HepG2 (cell line): Measurements from ENCODE around the gene BANP. TPM values are rescaled to one million over a fixed set of nuclear protein-coding genes. Genes with fewer than 3 reads are reported as not detected.

ENCODE experiments used
- ATF7 ChIP-seq, 2 experiments: fragments of 450-650 bp in 1 of 2; sonication (generic) in 1 of 2; formaldehyde crosslinking in 1 of 2; IDR thresholded peaks; 2 replicates each; pipeline versions ENCODE4 v1.4.0 to v1.6.1; 2016 to 2020; ENCODE audit warnings: antibody characterized with exemption in 1 of 2, mild to moderate bottlenecking in 1 of 2, missing genetic modification reagents in 1 of 2
- CEBPG ChIP-seq: IDR thresholded peaks from 2 replicates; pipeline ENCODE4 v1.6.1; 2016
- SMAD1 ChIP-seq: sonication (generic); formaldehyde crosslinking; IDR thresholded peaks from 2 replicates; pipeline ENCODE4 v1.4.0; 2020; ENCODE audit warnings: missing genetic modification reagents, low read depth, mild to moderate bottlenecking, borderline replicate concordance
- SP4 ChIP-seq: sonication (generic); formaldehyde crosslinking; IDR thresholded peaks from 2 replicates; pipeline ENCODE4 v1.8.1; 2023; ENCODE audit warnings: mild to moderate bottlenecking, missing genetic modification reagents
- STAG1 ChIP-seq: sonication (generic); formaldehyde crosslinking; IDR thresholded peaks from 2 replicates; pipeline ENCODE4 v1.4.0; 2020; ENCODE audit warnings: missing genetic modification reagents
- ZNF431 ChIP-seq: sonication (generic); formaldehyde crosslinking; IDR thresholded peaks from 2 replicates; pipeline ENCODE4 v1.9.0; 2022; ENCODE audit warnings: missing genetic modification reagents, low read depth, mild to moderate bottlenecking, borderline replicate concordance
- polyA plus RNA-seq, 8 experiments: library from polyadenylated mRNA; depleted of rRNA in 3 of 8; stranded (reverse) in 7 of 8; unstranded in 1 of 8; fragments of >200 nt; fragmentation: Illumina TruSeq in 4 of 8; extraction: Trizol in 4 of 8; gene quantifications; 2 replicates each; pipeline versions ENCODE4 v1.2.1 to v1.2.3, GENCODE V29; 2011 to 2016; ENCODE audit warnings: low read depth in 4 of 8, missing spikeins in 1 of 8, mixed read lengths in 1 of 8; ENCODE audit not compliant: insufficient read depth in 1 of 8
- total RNA-seq, 5 experiments: library from RNA; depleted of rRNA; stranded (reverse); fragments of >200 nt; fragmentation: Illumina TruSeq; extraction: Trizol; gene quantifications; 2 replicates each; pipeline ENCODE4 v1.2.3, GENCODE V29; 2016; ENCODE audit warnings: low read depth in 1 of 5
- TF ChIP-seq, protein P1 (sequence below): IDR thresholded peaks from 2 replicates; pipeline ENCODE4 v1.6.1; 2016; ENCODE audit warnings: missing biosample characterization, missing genetic modification reagents, low read depth
- TF ChIP-seq, protein P2 (sequence below): sonication (generic); formaldehyde crosslinking; IDR thresholded peaks from 2 replicates; pipeline ENCODE4 v1.4.0; 2020; ENCODE audit warnings: missing genetic modification reagents, borderline replicate concordance
- TF ChIP-seq, protein P3 (sequence below): sonication (generic); formaldehyde crosslinking; IDR thresholded peaks from 2 replicates; pipeline ENCODE4 v1.4.0; 2020; ENCODE audit warnings: mild to moderate bottlenecking, missing genetic modification reagents

Gene BANP
- total and polyA plus RNA-seq, 2 of the 13 experiments (the other 11 are each of a cell fraction or from before 2014, with no cell fraction given), result 20.2 to 23.8 TPM

DNA sequence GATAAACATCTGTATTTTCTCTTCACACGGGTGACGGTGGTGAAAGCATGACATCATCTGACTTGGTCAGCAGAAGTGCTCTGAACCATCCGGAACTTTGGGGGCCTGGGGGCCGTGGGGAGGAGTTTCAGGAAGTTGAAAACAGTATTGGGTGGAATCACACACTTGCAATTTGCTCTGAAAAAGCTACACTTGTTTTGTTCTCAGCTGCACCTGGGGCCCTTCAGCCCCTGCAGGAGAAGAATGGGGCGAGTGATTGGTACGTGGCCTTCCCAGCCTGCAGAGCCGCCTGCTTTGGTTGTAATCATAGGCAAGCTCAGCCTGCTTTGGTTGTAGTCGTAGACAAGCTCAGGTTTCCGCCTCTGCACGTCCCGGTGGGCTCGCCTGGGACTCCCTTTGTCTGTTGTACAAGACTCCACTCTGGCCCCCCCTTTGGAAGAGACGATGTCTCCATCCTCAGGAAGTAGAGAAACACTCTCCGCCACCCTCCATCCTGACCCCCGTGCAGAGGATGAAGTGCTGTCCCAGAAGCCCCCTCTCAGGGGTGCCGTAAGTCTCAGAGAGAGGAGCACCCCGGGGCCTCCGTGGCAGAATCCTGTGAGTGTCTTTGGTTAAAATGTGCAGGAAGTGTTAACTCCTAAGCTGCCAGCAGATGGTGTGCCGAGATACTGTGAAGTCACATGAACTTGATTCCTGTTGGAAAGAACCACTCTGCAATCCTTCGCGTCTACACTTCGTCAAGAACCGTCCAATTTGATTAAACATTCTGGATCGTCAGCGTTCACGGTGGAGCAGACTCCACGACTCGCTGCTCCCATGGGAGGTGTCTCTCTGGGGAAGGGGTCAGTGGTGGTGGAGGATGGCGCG, 5.4 kb downstream of the BANP start (continued):
- TF ChIP-seq SP4, result 0 out of 2 replicates have a peak, but pooled peaks have one; percentile 29
- TF ChIP-seq STAG1 (CRISPR knock-in tag), result peak; percentile 32; the same call in 1 of the 2 replicates
- TF ChIP-seq CEBPG (CRISPR knock-in tag), result no peak
- TF ChIP-seq, protein P1, sequence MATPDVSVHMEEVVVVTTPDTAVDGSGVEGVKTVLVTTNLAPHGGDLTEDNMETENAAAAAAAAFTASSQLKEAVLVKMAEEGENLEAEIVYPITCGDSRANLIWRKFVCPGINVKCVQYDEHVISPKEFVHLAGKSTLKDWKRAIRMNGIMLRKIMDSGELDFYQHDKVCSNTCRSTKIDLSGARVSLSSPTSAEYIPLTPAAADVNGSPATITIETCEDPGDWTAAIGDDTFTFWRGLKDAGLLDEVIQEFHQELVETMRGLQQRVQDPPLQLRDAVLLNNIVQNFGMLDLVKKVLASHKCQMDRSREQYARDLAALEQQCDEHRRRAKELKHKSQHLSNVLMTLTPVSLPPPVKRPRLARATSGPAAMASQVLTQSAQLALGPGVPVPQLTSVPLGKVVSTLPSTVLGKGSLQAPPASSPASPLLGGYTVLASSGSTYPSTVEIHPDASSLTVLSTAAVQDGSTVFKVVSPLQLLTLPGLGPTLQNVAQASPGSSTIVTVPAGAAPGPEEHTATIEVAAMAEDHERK (CRISPR knock-in tag), result no peak
- peak; percentile 88 for TF ChIP-seq ATF7 (IDR thresholded peaks at IDR 0.05)
- TF ChIP-seq ATF7 (CRISPR knock-in tag; IDR thresholded peaks at IDR 0.05), result no peak
- no peak for TF ChIP-seq ZNF431 (CRISPR knock-in tag)
- TF ChIP-seq, protein P2, sequence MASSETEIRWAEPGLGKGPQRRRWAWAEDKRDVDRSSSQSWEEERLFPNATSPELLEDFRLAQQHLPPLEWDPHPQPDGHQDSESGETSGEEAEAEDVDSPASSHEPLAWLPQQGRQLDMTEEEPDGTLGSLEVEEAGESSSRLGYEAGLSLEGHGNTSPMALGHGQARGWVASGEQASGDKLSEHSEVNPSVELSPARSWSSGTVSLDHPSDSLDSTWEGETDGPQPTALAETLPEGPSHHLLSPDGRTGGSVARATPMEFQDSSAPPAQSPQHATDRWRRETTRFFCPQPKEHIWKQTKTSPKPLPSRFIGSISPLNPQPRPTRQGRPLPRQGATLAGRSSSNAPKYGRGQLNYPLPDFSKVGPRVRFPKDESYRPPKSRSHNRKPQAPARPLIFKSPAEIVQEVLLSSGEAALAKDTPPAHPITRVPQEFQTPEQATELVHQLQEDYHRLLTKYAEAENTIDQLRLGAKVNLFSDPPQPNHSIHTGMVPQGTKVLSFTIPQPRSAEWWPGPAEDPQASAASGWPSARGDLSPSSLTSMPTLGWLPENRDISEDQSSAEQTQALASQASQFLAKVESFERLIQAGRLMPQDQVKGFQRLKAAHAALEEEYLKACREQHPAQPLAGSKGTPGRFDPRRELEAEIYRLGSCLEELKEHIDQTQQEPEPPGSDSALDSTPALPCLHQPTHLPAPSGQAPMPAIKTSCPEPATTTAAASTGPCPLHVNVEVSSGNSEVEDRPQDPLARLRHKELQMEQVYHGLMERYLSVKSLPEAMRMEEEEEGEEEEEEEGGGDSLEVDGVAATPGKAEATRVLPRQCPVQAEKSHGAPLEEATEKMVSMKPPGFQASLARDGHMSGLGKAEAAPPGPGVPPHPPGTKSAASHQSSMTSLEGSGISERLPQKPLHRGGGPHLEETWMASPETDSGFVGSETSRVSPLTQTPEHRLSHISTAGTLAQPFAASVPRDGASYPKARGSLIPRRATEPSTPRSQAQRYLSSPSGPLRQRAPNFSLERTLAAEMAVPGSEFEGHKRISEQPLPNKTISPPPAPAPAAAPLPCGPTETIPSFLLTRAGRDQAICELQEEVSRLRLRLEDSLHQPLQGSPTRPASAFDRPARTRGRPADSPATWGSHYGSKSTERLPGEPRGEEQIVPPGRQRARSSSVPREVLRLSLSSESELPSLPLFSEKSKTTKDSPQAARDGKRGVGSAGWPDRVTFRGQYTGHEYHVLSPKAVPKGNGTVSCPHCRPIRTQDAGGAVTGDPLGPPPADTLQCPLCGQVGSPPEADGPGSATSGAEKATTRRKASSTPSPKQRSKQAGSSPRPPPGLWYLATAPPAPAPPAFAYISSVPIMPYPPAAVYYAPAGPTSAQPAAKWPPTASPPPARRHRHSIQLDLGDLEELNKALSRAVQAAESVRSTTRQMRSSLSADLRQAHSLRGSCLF (CRISPR knock-in tag), result no peak
- TF ChIP-seq, protein P3, sequence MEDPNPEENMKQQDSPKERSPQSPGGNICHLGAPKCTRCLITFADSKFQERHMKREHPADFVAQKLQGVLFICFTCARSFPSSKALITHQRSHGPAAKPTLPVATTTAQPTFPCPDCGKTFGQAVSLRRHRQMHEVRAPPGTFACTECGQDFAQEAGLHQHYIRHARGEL (CRISPR knock-in tag), result no peak
- no peak for TF ChIP-seq SMAD1
